ENCODE data around the gene CPT2.

DNA sequence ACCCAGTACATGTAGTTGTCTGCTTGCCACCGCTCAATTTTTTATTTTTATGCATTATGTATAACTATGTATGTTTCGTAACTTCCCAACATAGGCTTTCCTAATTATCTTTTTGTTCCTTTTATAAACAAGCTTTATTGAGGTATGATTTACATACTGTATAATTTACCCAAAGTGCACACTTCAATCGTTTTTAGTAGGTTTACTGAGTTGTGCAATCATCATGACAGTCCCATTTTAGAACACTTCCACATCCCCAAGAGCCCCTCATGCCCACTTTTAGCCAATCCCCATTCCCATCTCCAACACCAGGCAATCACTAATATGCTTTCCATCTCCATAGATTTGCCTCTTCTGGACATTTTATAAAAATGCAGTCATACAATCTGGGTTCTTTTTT is 39.8 kb upstream of the CPT2 start:
- TF ChIP-seq CTCF (conservative IDR thresholded peaks at IDR 0.05 in 1 of 2, IDR thresholded peaks at IDR 0.05 in 1 of 2; ENCODE audit: low read depth in 1 of 2, low read length in 2 of 2): no peak
- no peak for TF ChIP-seq EZH2 (IDR thresholded peaks at IDR 0.05; ENCODE audit: low read length, missing control alignments)
